Omental fat pad (tissue), 4 donors: ENCODE results near the gene DCLRE1B. TPM values are rescaled to one million over a fixed set of nuclear protein-coding genes. Genes with fewer than 3 reads are reported as not detected.

Experiments used
- ATAC-seq: fragments of 150-250 bp; one replicate; pipeline ENCODE4 v1.9.1; 2016; ENCODE audit warnings: mild to moderate bottlenecking, moderate library complexity; ENCODE audit not compliant: low FRiP score
- DNase-seq: peaks from one replicate; pipeline ENCODE4 v3.0.0-alpha.2; 2019; ENCODE audit warnings: low spot score
- total RNA-seq, 4 donors: library from RNA; depleted of rRNA; stranded (reverse); fragments of >200 nt; gene quantifications; one replicate each; pipeline ENCODE4 v1.1.0, GENCODE V29; 2016
- TF ChIP-seq, protein P1 (sequence below), 3 donors: fragments of 450-650 bp; IDR thresholded peaks; one replicate each; pipeline ENCODE4 v1.5.1; 2016 to 2017; ENCODE audit warnings: antibody characterized with exemption in 3 of 3, mild to moderate bottlenecking in 3 of 3, moderate library complexity in 2 of 3

Gene DCLRE1B
- total RNA-seq, 4 donors from 2014 or later, result 2.8 to 5.6 (median 4.5) TPM

DNA sequence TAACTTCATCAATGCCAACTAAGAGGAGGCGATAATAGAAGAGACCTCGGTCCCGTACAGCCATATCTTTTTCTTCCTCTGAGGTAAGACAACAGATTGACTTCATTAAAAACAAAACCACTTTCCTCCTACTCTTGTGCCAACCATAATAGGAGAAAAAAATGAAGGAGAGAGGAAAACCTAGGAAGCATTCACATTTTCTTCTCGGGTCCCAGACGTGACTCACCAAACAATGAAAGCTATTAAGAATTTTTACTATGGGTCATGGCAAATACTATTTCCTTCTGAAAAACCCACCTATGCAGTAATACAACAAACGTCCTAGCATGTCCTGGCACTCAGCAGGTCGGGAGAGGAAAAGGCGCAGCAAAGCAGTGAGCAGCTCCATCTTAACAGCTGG lies 9.2 kb upstream of the DCLRE1B start:
- no peak for ATAC-seq
- TF ChIP-seq, protein P1, sequence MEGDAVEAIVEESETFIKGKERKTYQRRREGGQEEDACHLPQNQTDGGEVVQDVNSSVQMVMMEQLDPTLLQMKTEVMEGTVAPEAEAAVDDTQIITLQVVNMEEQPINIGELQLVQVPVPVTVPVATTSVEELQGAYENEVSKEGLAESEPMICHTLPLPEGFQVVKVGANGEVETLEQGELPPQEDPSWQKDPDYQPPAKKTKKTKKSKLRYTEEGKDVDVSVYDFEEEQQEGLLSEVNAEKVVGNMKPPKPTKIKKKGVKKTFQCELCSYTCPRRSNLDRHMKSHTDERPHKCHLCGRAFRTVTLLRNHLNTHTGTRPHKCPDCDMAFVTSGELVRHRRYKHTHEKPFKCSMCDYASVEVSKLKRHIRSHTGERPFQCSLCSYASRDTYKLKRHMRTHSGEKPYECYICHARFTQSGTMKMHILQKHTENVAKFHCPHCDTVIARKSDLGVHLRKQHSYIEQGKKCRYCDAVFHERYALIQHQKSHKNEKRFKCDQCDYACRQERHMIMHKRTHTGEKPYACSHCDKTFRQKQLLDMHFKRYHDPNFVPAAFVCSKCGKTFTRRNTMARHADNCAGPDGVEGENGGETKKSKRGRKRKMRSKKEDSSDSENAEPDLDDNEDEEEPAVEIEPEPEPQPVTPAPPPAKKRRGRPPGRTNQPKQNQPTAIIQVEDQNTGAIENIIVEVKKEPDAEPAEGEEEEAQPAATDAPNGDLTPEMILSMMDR (IDR thresholded peaks at IDR 0.05), result no peak
- no peak for DNase-seq

DNA sequence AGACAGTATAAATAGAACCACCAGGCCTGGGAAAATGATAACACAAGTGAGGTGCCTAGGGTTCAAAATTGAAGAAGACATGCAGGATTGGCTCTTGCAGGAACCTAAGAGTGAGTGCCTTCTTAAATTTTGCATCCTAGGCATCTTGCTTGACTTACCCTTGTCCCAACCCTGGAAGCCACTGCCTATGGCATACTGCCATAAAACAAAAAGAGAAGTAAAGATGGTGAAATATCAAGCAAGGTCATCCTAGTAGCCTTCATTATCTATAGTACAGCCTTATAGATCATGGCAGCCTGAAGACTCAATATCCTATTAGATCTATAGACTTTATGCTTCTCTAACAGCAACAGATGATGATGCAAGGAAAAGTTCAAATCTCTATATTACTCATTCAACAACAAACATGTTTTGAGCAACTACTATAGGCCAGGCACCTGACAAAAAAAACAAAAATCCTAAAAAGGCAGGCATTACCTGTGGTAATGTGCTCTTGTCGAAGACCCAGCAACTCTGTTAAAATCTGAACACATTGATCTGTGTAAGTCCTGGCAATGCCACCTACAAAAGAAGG lies 6.8 kb upstream of the DCLRE1B start:
- DNase-seq, result no peak
- no peak for ATAC-seq
- TF ChIP-seq, protein P1 (IDR thresholded peaks at IDR 0.05), result no peak

DNA sequence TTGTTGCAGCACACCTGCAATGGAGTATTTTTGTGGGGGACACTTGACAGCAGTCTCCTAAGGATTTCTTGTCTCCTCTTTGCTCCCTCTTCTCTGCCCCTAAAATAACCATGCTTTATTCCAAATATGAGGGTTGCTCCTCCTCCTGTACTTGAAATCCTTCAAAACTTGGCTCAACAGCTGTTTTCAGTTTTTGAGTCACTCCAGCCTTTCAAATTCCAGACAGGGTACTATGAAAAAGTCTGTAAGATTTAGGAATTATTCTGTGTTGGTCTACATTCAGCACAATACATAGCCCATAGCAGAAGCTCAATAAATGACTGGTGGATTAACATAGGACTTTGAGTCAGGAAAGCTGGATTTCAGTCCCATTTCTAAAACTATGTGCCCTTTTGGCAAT lies 6.0 kb upstream of the DCLRE1B start:
- DNase-seq (no peak), ATAC-seq (no peak)
- TF ChIP-seq, protein P1 (IDR thresholded peaks at IDR 0.05), result no peak

DNA sequence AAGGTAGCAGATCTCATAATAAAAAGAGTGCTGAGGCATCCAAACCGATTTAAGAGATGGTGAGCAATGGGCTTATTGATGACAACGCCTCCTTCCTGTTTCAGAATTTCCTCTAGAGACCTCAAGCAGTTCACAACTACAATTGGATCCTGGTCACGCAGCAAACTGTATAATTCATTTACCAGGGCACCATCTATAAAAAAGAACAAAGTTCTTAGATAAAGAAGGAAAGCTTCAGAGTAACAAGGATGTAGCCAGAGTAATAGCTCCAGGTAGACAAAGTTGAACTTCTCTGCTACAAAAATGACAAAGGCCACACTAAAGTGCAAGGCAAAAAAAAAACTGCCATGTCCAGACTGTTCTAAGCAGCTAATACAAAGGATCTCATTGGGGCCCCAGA lies 3.9 kb upstream of the DCLRE1B start:
- TF ChIP-seq, protein P1 (IDR thresholded peaks at IDR 0.05), result no peak

DNA sequence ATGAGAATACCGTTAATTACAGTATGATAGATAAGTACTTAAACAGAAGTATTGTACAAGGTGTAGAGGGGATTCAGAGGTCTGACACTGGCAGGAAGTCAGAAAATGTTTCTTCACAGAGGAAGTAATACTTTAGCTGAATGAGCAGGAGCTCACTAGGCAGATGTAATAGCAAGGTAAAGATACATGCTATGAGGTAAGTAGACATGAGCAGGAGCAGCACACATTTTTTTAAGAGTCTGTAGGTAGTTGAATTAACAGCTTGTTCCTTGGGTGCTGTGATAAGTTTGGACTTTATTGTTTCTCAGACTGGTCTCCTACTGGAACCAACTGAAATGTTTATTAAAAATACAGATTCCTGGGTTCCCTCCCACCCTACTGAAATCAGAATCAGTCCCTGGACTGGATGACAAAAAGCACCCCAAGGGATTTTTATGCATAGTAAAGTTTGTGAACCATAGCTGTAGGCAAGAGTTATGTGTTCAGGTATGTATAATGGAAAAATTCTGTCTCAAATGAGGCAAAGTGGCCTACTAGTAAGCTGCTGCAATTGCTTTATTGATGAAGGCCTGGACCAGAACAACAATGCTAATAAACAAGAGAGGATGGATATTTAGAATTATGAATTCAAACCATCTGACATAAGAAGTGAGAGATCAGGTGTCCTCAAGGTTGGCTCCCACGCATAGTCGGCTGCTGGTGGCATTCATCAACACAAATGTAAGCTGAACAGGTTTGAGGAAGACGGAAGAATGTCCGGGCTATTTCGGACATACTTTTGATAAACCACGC lies 1.4 kb upstream of the DCLRE1B start:
- no peak for ATAC-seq
- TF ChIP-seq, protein P1 (IDR thresholded peaks at IDR 0.05), result no peak
- DNase-seq, result no peak

More for the DNA sequence above, 3.9 kb upstream of the DCLRE1B start:
- ATAC-seq (no peak), DNase-seq (no peak)

DNA sequence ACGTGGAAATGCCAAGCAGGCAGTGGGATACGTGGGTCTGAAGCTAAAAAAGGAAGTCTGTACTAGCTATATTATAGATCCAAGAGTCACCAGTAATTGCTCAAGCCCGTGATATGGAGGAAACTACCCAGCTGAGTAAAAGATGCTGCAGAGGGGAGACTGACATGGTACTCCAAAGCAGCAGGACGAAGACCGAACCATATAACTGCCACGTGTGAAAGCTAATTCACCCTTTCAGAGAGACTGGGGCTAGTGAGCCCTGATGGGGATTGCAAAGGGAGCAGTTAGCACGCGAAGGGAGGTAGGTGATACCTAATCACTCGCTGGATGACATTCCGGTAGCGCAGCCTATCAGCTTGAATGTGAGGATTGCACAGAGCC lies 843 bp upstream of the DCLRE1B start:
- ATAC-seq (no peak), DNase-seq (no peak)
- TF ChIP-seq, protein P1 (IDR thresholded peaks at IDR 0.05), result no peak

DNA sequence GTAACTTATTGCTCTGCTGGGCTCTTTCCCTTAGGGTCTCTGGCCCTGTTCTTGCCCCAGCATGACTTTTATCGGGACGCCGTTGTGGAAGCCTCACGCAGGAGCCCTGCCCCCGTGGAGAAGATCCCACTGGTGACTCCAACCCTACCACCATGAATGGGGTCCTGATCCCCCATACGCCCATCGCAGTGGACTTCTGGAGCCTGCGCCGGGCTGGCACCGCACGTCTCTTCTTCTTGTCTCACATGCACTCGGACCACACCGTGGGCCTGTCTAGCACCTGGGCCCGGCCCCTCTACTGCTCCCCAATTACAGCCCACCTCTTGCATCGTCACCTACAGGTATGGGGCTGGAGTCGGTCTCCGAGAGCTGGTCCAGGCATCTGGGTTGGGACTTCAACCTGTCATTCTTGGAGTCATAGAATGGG lies 322 bp downstream of the DCLRE1B start:
- ATAC-seq (peak; percentile 0), DNase-seq (no peak)
- TF ChIP-seq, protein P1 (IDR thresholded peaks at IDR 0.05), result no peak
